WTC11 (cell line): Measurements from ENCODE around the gene ZNF622. TPM values are rescaled to one million over a fixed set of nuclear protein-coding genes. Genes with fewer than 3 reads are reported as not detected.

ENCODE experiments used
- ATAC-seq: fragments of 200-7000 bp; cut with Tn5 transposase; 2 replicates; pipeline ENCODE4 v1.10.0; 2021; ENCODE audit warnings: mild to moderate bottlenecking, moderate library complexity
- CTCF ChIA-PET: fragments of 300-600 bp; sonication (Branson Sonifier 250); formaldehyde crosslinking; loops from one replicate; lab custom pipeline; 2021; ENCODE audit warnings: antibody characterized with exemption; lab: Charles Lee
- POLR2A ChIA-PET: fragments of 350-600 bp; sonication (Branson Sonifier 250); formaldehyde crosslinking; loops from one replicate; lab custom pipeline; 2021; ENCODE audit warnings: antibody characterized with exemption; lab: Charles Lee
- DNase-seq: peaks from one replicate; pipeline ENCODE4 v3.0.0; 2021; ENCODE audit warnings: low spot score
- H3K27ac Mint-ChIP-seq: 2 replicates; pipeline ENCODE4 v1.8.0; 2021; ENCODE audit warnings: mixed read lengths
- H3K27me3 Mint-ChIP-seq: 2 replicates; pipeline ENCODE4 v1.8.0; 2021; ENCODE audit warnings: low read depth, mild to moderate bottlenecking, moderate library complexity, mixed read lengths
- H3K36me3 Mint-ChIP-seq: 2 replicates; pipeline ENCODE4 v1.8.0; 2021; ENCODE audit warnings: mixed read lengths
- H3K4me1 Mint-ChIP-seq: 2 replicates; pipeline ENCODE4 v1.8.0; 2022; ENCODE audit warnings: mixed read lengths
- H3K4me3 Mint-ChIP-seq: 2 replicates; pipeline ENCODE4 v1.8.0; 2021; ENCODE audit warnings: mild to moderate bottlenecking, moderate library complexity, mixed read lengths
- H3K9me3 Mint-ChIP-seq: 2 replicates; pipeline ENCODE4 v1.8.0; 2021; ENCODE audit warnings: mixed read lengths
- ELF4 ChIP-seq: sonication (generic); formaldehyde crosslinking; IDR thresholded peaks from 2 replicates; pipeline ENCODE4 v1.8.1; 2022; ENCODE audit warnings: low read depth, mild to moderate bottlenecking, moderate library complexity, missing genetic modification reagents
- EMX1 ChIP-seq: fragments of 250-450 bp; sonication (Bioruptor Pico); IDR thresholded peaks from 2 replicates; pipeline ENCODE4 v1.8.0; 2021; ENCODE audit warnings: mild to moderate bottlenecking
- FOXK1 ChIP-seq: sonication (generic); formaldehyde crosslinking; IDR thresholded peaks from 2 replicates; pipeline ENCODE4 v1.8.0; 2022; ENCODE audit warnings: mild to moderate bottlenecking, moderate library complexity, missing genetic modification reagents
- FOXP1 ChIP-seq: sonication (generic); formaldehyde crosslinking; IDR thresholded peaks from 2 replicates; pipeline ENCODE4 v1.8.0; 2022; ENCODE audit warnings: missing genetic modification reagents, mild to moderate bottlenecking, moderate library complexity, borderline replicate concordance
- JUN ChIP-seq: sonication (generic); formaldehyde crosslinking; IDR thresholded peaks from 2 replicates; pipeline ENCODE4 v1.8.0; 2023; ENCODE audit warnings: mild to moderate bottlenecking, missing genetic modification reagents
- MXD4 ChIP-seq: fragments of 250-450 bp; sonication (Bioruptor Pico); IDR thresholded peaks from 2 replicates; pipeline ENCODE4 v1.8.0; 2021; ENCODE audit warnings: mild to moderate bottlenecking, moderate library complexity, borderline replicate concordance
- MYBL2 ChIP-seq: sonication (generic); formaldehyde crosslinking; IDR thresholded peaks from 2 replicates; pipeline ENCODE4 v1.8.1; 2023; ENCODE audit warnings: mild to moderate bottlenecking, moderate library complexity, missing genetic modification reagents
- NFATC4 ChIP-seq: fragments of 250-450 bp; sonication (Bioruptor Pico); IDR thresholded peaks from 2 replicates; pipeline ENCODE4 v1.9.0; 2021; ENCODE audit warnings: mild to moderate bottlenecking
- NFE2L1 ChIP-seq: sonication (generic); formaldehyde crosslinking; IDR thresholded peaks from 2 replicates; pipeline ENCODE4 v1.8.1; 2023; ENCODE audit warnings: missing genetic modification reagents
- NR2C2 ChIP-seq: sonication (generic); formaldehyde crosslinking; IDR thresholded peaks from 2 replicates; pipeline ENCODE4 v1.8.0; 2022; ENCODE audit warnings: mild to moderate bottlenecking, missing genetic modification reagents
- NR3C1 ChIP-seq: sonication (generic); formaldehyde crosslinking; conservative IDR thresholded peaks from 2 replicates; pipeline ENCODE4 v1.8.1; 2023; ENCODE audit warnings: low read depth, mild to moderate bottlenecking, missing genetic modification reagents
- OVOL2 ChIP-seq: fragments of 250-450 bp; sonication (Bioruptor Pico); IDR thresholded peaks from 2 replicates; pipeline ENCODE4 v1.9.0; 2021; ENCODE audit warnings: mild to moderate bottlenecking, borderline replicate concordance
- RORB ChIP-seq: fragments of 250-450 bp; sonication (Bioruptor Pico); IDR thresholded peaks from 2 replicates; pipeline ENCODE4 v1.9.0; 2021; ENCODE audit warnings: mild to moderate bottlenecking
- SP1 ChIP-seq: sonication (generic); formaldehyde crosslinking; conservative IDR thresholded peaks from 2 replicates; pipeline ENCODE4 v1.8.1; 2022; ENCODE audit warnings: missing genetic modification reagents
- total RNA-seq: library from RNA; stranded (reverse); gene quantifications from 3 replicates; pipeline ENCODE4 v1.2.3, GENCODE V29; 2021
- TF ChIP-seq, protein P1 (sequence below): sonication (generic); formaldehyde crosslinking; IDR thresholded peaks from 2 replicates; pipeline ENCODE4 v1.8.0; 2022; ENCODE audit warnings: mild to moderate bottlenecking, missing genetic modification reagents
- TF ChIP-seq, protein P2 (sequence below): sonication (generic); formaldehyde crosslinking; IDR thresholded peaks from 2 replicates; pipeline ENCODE4 v1.8.1; 2023; ENCODE audit warnings: mild to moderate bottlenecking, missing genetic modification reagents
- TF ChIP-seq, protein P3 (sequence below): fragments of 200-600 bp; IDR thresholded peaks from 2 replicates; pipeline ENCODE4 v1.8.0; 2022; ENCODE audit warnings: antibody characterized with exemption
- TF ChIP-seq, protein P4 (sequence below): sonication (generic); formaldehyde crosslinking; IDR thresholded peaks from 2 replicates; pipeline ENCODE4 v1.8.0; 2022; ENCODE audit warnings: mild to moderate bottlenecking, missing genetic modification reagents
- TF ChIP-seq, protein P5 (sequence below): sonication (generic); formaldehyde crosslinking; IDR thresholded peaks from 2 replicates; pipeline ENCODE4 v1.8.0; 2023; ENCODE audit warnings: missing genetic modification reagents
- TF ChIP-seq, protein P6 (sequence below): sonication (generic); formaldehyde crosslinking; IDR thresholded peaks from 2 replicates; pipeline ENCODE4 v1.8.1; 2023; ENCODE audit warnings: mild to moderate bottlenecking, missing genetic modification reagents, moderate library complexity
- TF ChIP-seq, protein P7 (sequence below): sonication (generic); formaldehyde crosslinking; IDR thresholded peaks from 2 replicates; pipeline ENCODE4 v1.8.1; 2022; ENCODE audit warnings: low read depth, missing genetic modification reagents, borderline replicate concordance

Gene ZNF622
- total RNA-seq, 1 experiment from 2014 or later: 37.9 TPM

DNA sequence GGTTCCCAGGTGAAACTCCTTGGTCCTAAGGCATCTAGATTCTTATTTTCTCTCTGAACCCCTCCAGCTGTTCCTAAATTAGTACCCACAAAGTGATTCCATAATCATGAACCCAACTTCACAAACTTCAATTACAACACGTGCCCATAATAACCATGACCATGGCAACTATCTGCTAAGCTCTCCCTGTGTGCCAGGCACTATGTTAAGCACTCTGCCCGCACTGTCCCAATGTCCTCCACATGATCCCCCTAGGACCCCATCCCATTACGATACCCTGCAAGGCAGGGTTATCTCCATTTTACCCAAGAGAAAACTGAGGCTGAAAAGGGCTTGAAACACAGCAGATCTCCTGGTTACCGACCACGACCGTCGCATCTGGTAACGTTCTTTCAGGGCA, 25.3 kb upstream of the ZNF622 start (continued):
- TF ChIP-seq, protein P1, sequence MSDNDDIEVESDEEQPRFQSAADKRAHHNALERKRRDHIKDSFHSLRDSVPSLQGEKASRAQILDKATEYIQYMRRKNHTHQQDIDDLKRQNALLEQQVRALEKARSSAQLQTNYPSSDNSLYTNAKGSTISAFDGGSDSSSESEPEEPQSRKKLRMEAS (CRISPR knock-in tag): no peak

DNA sequence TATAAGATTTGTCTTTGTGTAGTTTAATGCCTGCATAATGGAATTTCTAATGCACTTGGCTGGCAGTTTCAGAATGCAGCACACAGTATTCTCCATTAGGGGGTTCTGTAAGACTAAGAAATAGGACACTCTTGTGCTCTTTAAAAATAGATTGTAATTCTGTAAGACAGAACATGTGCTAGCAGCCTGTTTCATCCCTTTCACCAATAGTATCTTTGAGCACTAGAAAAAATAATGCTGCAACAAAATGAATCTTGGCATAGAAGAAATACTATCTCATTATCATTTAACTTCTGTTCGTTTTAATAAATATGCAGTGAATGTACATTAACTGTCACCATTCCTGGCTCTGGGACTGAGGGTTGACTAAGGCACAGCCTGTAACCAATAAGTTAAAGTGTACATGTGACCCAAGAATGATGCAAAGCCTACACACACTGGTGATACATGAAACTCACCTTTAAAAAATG, 23.8 kb upstream of the ZNF622 start:
- H3K36me3 Mint-ChIP-seq: peaks cover 2% of the 10 kb centered on the region; the same call in 1 of the 2 replicates
- H3K27ac Mint-ChIP-seq: no peak overlapping the region
- POLR2A ChIA-PET: no interaction called here
- TF ChIP-seq, protein P2, sequence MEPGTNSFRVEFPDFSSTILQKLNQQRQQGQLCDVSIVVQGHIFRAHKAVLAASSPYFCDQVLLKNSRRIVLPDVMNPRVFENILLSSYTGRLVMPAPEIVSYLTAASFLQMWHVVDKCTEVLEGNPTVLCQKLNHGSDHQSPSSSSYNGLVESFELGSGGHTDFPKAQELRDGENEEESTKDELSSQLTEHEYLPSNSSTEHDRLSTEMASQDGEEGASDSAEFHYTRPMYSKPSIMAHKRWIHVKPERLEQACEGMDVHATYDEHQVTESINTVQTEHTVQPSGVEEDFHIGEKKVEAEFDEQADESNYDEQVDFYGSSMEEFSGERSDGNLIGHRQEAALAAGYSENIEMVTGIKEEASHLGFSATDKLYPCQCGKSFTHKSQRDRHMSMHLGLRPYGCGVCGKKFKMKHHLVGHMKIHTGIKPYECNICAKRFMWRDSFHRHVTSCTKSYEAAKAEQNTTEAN: no peak
- TF ChIP-seq EMX1 (CRISPR knock-in tag) (no peak), ELF4 (CRISPR knock-in tag) (no peak)
- TF ChIP-seq, protein P3, sequence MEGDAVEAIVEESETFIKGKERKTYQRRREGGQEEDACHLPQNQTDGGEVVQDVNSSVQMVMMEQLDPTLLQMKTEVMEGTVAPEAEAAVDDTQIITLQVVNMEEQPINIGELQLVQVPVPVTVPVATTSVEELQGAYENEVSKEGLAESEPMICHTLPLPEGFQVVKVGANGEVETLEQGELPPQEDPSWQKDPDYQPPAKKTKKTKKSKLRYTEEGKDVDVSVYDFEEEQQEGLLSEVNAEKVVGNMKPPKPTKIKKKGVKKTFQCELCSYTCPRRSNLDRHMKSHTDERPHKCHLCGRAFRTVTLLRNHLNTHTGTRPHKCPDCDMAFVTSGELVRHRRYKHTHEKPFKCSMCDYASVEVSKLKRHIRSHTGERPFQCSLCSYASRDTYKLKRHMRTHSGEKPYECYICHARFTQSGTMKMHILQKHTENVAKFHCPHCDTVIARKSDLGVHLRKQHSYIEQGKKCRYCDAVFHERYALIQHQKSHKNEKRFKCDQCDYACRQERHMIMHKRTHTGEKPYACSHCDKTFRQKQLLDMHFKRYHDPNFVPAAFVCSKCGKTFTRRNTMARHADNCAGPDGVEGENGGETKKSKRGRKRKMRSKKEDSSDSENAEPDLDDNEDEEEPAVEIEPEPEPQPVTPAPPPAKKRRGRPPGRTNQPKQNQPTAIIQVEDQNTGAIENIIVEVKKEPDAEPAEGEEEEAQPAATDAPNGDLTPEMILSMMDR: peak; percentile 48; the same call in 1 of the 2 replicates
- TF ChIP-seq, all 79 proteins: peak for 1
- ATAC-seq (peak; percentile 84), DNase-seq (no peak)
- Mint-ChIP-seq H3K4me3 (no peak overlapping the region), H3K4me1 (no peaks in the 10 kb centered on the region), H3K9me3 (peaks cover 8% of the 10 kb centered on the region), H3K27me3 (no peaks in the 10 kb centered on the region; the same call in 1 of the 2 replicates)
- CTCF ChIA-PET: interaction anchor here (0.8 to 1.2 kb wide), 4 partner anchors 56 to 178 kb away, joined by 3 to 9 read pairs (median 6); no protein-coding TSS in a partner anchor

DNA sequence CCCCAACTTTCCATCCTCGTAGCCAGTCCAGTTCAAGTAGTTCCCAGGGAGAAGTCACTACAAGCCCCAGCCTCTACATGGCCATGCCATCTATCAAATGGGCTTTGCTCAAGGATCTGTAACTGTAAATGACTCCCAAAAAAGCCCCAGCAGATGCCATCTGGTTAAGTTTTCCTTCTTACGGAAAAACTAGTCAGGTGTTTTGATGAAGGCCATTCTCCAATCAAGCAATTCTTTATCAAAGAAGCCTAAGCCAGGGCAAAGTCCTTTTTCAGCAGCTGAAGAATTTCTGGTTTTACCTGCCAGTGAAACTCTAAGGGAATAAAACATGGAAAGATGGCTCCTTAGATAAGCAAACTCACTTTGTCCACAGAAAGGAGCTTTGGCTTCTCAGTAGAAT, 21.9 kb upstream of the ZNF622 start:
- Mint-ChIP-seq H3K36me3 (no peaks in the 10 kb centered on the region), H3K4me3 (no peak overlapping the region), H3K27me3 (no peaks in the 10 kb centered on the region; the same call in 1 of the 2 replicates)
- POLR2A ChIA-PET: no interaction called here
- TF ChIP-seq NR2C2 (CRISPR knock-in tag) (no peak), FOXP1 (CRISPR knock-in tag) (no peak), NFATC4 (CRISPR knock-in tag) (no peak), OVOL2 (CRISPR knock-in tag) (no peak), JUN (CRISPR knock-in tag) (no peak), FOXK1 (no peak), NR3C1 (CRISPR knock-in tag) (no peak), SP1 (CRISPR knock-in tag) (no peak), RORB (CRISPR knock-in tag) (no peak), NFE2L1 (no peak), MXD4 (no peak), MYBL2 (CRISPR knock-in tag) (no peak)
- TF ChIP-seq, protein P4, sequence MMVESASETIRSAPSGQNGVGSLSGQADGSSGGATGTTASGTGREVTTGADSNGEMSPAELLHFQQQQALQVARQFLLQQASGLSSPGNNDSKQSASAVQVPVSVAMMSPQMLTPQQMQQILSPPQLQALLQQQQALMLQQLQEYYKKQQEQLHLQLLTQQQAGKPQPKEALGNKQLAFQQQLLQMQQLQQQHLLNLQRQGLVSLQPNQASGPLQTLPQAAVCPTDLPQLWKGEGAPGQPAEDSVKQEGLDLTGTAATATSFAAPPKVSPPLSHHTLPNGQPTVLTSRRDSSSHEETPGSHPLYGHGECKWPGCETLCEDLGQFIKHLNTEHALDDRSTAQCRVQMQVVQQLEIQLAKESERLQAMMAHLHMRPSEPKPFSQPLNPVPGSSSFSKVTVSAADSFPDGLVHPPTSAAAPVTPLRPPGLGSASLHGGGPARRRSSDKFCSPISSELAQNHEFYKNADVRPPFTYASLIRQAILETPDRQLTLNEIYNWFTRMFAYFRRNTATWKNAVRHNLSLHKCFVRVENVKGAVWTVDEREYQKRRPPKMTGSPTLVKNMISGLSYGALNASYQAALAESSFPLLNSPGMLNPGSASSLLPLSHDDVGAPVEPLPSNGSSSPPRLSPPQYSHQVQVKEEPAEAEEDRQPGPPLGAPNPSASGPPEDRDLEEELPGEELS (CRISPR knock-in tag): no peak
- TF ChIP-seq, protein P2: no peak
- TF ChIP-seq, protein P5, sequence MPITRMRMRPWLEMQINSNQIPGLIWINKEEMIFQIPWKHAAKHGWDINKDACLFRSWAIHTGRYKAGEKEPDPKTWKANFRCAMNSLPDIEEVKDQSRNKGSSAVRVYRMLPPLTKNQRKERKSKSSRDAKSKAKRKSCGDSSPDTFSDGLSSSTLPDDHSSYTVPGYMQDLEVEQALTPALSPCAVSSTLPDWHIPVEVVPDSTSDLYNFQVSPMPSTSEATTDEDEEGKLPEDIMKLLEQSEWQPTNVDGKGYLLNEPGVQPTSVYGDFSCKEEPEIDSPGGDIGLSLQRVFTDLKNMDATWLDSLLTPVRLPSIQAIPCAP (CRISPR knock-in tag): no peak
- TF ChIP-seq, protein P6, sequence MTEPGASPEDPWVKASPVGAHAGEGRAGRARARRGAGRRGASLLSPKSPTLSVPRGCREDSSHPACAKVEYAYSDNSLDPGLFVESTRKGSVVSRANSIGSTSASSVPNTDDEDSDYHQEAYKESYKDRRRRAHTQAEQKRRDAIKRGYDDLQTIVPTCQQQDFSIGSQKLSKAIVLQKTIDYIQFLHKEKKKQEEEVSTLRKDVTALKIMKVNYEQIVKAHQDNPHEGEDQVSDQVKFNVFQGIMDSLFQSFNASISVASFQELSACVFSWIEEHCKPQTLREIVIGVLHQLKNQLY (CRISPR knock-in tag): no peak
- TF ChIP-seq, protein P7, sequence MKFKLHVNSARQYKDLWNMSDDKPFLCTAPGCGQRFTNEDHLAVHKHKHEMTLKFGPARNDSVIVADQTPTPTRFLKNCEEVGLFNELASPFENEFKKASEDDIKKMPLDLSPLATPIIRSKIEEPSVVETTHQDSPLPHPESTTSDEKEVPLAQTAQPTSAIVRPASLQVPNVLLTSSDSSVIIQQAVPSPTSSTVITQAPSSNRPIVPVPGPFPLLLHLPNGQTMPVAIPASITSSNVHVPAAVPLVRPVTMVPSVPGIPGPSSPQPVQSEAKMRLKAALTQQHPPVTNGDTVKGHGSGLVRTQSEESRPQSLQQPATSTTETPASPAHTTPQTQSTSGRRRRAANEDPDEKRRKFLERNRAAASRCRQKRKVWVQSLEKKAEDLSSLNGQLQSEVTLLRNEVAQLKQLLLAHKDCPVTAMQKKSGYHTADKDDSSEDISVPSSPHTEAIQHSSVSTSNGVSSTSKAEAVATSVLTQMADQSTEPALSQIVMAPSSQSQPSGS (CRISPR knock-in tag): no peak
- TF ChIP-seq, protein P3: no peak
- TF ChIP-seq, all 79 proteins: peak for 0
- CTCF ChIA-PET: interaction anchor here (0.6 to 1.5 kb wide), 3 partner anchors 63 to 494 kb away, joined by 3 to 8 read pairs (median 7); no protein-coding TSS in a partner anchor
- ATAC-seq (no peak), DNase-seq (no peak)
- no peaks in the 10 kb centered on the region for H3K9me3 Mint-ChIP-seq
- no peaks in the 10 kb centered on the region for H3K4me1 Mint-ChIP-seq
- H3K27ac Mint-ChIP-seq: no peak overlapping the region
